Neural cell (in vitro differentiated cells): ENCODE data around the gene IPO11. TPM values are rescaled to one million over a fixed set of nuclear protein-coding genes. Genes with fewer than 3 reads are reported as not detected.
"Not testable (repeated sequence)": the region's sequence is repeated elsewhere in the genome, so short reads cannot be mapped to it uniquely, and the experiment has no call there.

Experiments used
- H2AFZ ChIP-seq: fragments of 200-600, 300-800 bp; sonication (generic), shearing (Covaris generic); 2 replicates; pipeline ENCODE4 v1.6.0; 2014; ENCODE audit warnings: low read depth, mild to moderate bottlenecking, antibody characterized with exemption, low read length, moderate library complexity
- H3F3A ChIP-seq: fragments of 200-600 bp; shearing (Covaris generic); 2 replicates; pipeline ENCODE4 v1.6.1; 2016; ENCODE audit warnings: mild to moderate bottlenecking, moderate library complexity, mixed read lengths, antibody characterized with exemption, low read length; ENCODE audit not compliant: insufficient read depth, poor library complexity, severe bottlenecking
- H3K27ac ChIP-seq: fragments of 200-600, 300-800 bp; sonication (generic), shearing (Covaris generic); 2 replicates; pipeline ENCODE4 v1.5.1; 2014; ENCODE audit warnings: mild to moderate bottlenecking, low read length, moderate library complexity
- H3K27me3 ChIP-seq: fragments of 300-800, 200-600 bp; sonication (generic), shearing (Covaris generic); 2 replicates; pipeline ENCODE4 v1.6.0; 2014; ENCODE audit warnings: mild to moderate bottlenecking, low read depth, low read length, moderate library complexity; ENCODE audit not compliant: insufficient read depth
- H3K36me3 ChIP-seq: fragments of 300-800, 200-600 bp; sonication (generic), shearing (Covaris generic); 2 replicates; pipeline ENCODE4 v1.5.1; 2014; ENCODE audit warnings: mild to moderate bottlenecking, antibody characterized with exemption, low read length, moderate library complexity; ENCODE audit not compliant: insufficient read depth
- H3K4me2 ChIP-seq: fragments of 300-800, 200-600 bp; sonication (generic), shearing (Covaris generic); 2 replicates; pipeline ENCODE4 v1.6.0; 2014; ENCODE audit warnings: mild to moderate bottlenecking, low read length
- H3K4me3 ChIP-seq: fragments of 300-800, 200-600 bp; sonication (generic), shearing (Covaris generic); 2 replicates; pipeline ENCODE4 v1.5.1; 2014; ENCODE audit warnings: mild to moderate bottlenecking, low read length, moderate library complexity
- H3K79me2 ChIP-seq: fragments of 200-600 bp; shearing (Covaris generic); replicated peaks from 2 replicates; pipeline ENCODE4 v1.6.0; 2014; ENCODE audit warnings: mild to moderate bottlenecking, low read length, moderate library complexity; ENCODE audit not compliant: insufficient read depth
- H3K9ac ChIP-seq: fragments of 300-800, 200-600 bp; sonication (generic), shearing (Covaris generic); 2 replicates; pipeline ENCODE4 v1.6.1; 2016; ENCODE audit warnings: mild to moderate bottlenecking, low read length, mixed read lengths
- H3K9me2 ChIP-seq: fragments of 200-600 bp; shearing (Covaris generic); 2 replicates; pipeline ENCODE4 v1.6.1; 2016; ENCODE audit warnings: mild to moderate bottlenecking, low read length, mixed read lengths; ENCODE audit not compliant: insufficient read depth
- H3K9me3 ChIP-seq: fragments of 200-600, 300-800 bp; sonication (generic), shearing (Covaris generic); 2 replicates; pipeline ENCODE4 v1.6.1; 2016; ENCODE audit warnings: mild to moderate bottlenecking, mixed run types, low read length, moderate library complexity, mixed read lengths
- H4K20me1 ChIP-seq: fragments of 200-600 bp; shearing (Covaris generic); 2 replicates; pipeline ENCODE4 v1.6.1; 2016; ENCODE audit warnings: mild to moderate bottlenecking, mixed run types; ENCODE audit not compliant: insufficient read depth
- EP300 ChIP-seq: fragments of 450-650 bp; conservative IDR thresholded peaks from 2 replicates; pipeline ENCODE4 v1.6.1; 2014; ENCODE audit warnings: antibody characterized with exemption, mild to moderate bottlenecking, moderate library complexity; ENCODE audit not compliant: poor library complexity, severe bottlenecking
- EZH2 ChIP-seq: fragments of 200-600, 300-800 bp; shearing (Covaris generic), sonication (generic); IDR thresholded peaks from 2 replicates; pipeline ENCODE4 v1.6.1; 2014; ENCODE audit warnings: antibody characterized with exemption, low read length, borderline replicate concordance, mild to moderate bottlenecking; ENCODE audit not compliant: insufficient read depth, poor library complexity, severe bottlenecking
- MXI1 ChIP-seq: fragments of 450-650 bp; conservative IDR thresholded peaks from 2 replicates; pipeline ENCODE4 v1.6.1; 2014; ENCODE audit warnings: antibody characterized with exemption, mild to moderate bottlenecking; ENCODE audit not compliant: poor library complexity, severe bottlenecking
- POLR2AphosphoS5 ChIP-seq: IDR thresholded peaks from 2 replicates; pipeline ENCODE4 v1.6.1; 2012
- RAD21 ChIP-seq: fragments of 450-650 bp; conservative IDR thresholded peaks from 2 replicates; pipeline ENCODE4 v1.6.1; 2014; ENCODE audit warnings: antibody characterized with exemption, mild to moderate bottlenecking, moderate library complexity
- SMC3 ChIP-seq: fragments of 450-650 bp; conservative IDR thresholded peaks from 2 replicates; pipeline ENCODE4 v1.6.1; 2014; ENCODE audit warnings: antibody characterized with exemption, mild to moderate bottlenecking, moderate library complexity; ENCODE audit not compliant: poor library complexity
- TAF1 ChIP-seq: IDR thresholded peaks from 2 replicates; pipeline ENCODE4 v1.6.1; 2012; ENCODE audit warnings: low read depth
- polyA plus RNA-seq: library from polyadenylated mRNA; depleted of rRNA; stranded (reverse); fragments of >200 nt; gene quantifications from 2 replicates; pipeline ENCODE4 v1.2.3, GENCODE V29; 2014
- small RNA-seq, 3 experiments: library from RNA; depleted of rRNA; stranded (forward); fragments of <200 nt; gene quantifications; one replicate each; pipeline ENCODE3, GENCODE V24; 2012
- TF ChIP-seq, protein P1 (sequence below): IDR thresholded peaks from 2 replicates; pipeline ENCODE4 v1.6.1; 2012; ENCODE audit warnings: borderline replicate concordance
- TF ChIP-seq, protein P2 (sequence below): fragments of 450-650 bp; IDR thresholded peaks from 2 replicates; pipeline ENCODE4 v1.5.1; 2014; ENCODE audit warnings: antibody characterized with exemption, mild to moderate bottlenecking, moderate library complexity; ENCODE audit not compliant: poor library complexity, severe bottlenecking

IPO11 gene
- polyA plus RNA-seq, 1 donor from 2014 or later, result 12.5 TPM

DNA sequence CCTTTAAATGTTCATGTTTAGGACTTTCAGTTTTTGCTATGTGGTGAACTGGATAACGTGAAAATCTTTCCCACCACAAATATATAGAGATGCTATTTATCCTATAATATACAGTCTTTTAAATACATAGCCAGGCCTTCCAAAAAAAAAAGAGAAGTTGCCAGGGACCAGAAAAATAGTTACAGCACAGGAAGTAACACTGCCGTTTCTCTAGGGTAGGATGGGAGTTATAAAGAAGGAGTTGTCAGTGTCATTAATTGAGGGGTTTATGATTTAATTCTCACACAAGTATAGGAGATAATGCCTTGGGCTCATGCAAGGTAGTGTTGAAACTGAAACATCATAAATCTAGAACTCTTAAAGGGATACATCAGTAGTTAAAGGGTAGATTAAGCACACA is 250.0 kb downstream of the IPO11 start:
- Histone ChIP-seq H2AFZ (no peak overlapping the region), H3K9me3 (peaks cover 4% of the 10 kb centered on the region), H3K4me3 (no peak overlapping the region), H3K27ac (no peak overlapping the region), H3K27me3 (no peaks in the 10 kb centered on the region), H3K36me3 (no peaks in the 10 kb centered on the region), H3K9ac (no peak overlapping the region), H3K9me2 (no peaks in the 10 kb centered on the region), H3K4me2 (no peak overlapping the region), H4K20me1 (no peaks in the 10 kb centered on the region), H3K79me2 (no peaks in the 10 kb centered on the region), H3F3A (no peaks in the 10 kb centered on the region)
- no peak for TF ChIP-seq MXI1
- TF ChIP-seq RAD21, result no peak

DNA sequence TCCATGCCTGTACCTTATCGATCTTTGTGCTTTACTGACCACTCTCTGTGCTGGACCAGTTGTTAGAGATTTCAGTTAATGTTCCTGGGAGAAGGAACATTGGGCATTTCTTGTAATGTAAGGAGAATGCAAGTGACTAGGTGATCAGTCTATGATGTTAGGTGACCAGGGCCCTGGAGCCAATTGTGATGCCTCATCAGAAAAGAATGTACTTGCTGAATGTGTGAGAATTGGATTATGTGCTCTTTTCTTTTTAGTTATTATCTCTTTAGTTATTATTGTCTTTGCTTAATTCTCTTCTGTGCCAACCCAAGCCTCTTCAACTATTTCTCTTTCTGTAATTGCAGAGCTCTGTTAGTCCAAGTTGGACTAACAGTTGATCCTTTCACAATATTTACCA is 258.9 kb downstream of the IPO11 start:
- Histone ChIP-seq H3K9me2 (no peaks in the 10 kb centered on the region), H3K4me3 (no peak overlapping the region), H3K27ac (no peak overlapping the region), H3K27me3 (no peaks in the 10 kb centered on the region), H3K79me2 (no peaks in the 10 kb centered on the region), H3K4me2 (no peak overlapping the region), H3K36me3 (no peaks in the 10 kb centered on the region), H2AFZ (no peak overlapping the region), H3F3A (no peaks in the 10 kb centered on the region), H3K9me3 (no peaks in the 10 kb centered on the region), H4K20me1 (no peaks in the 10 kb centered on the region), H3K9ac (no peak overlapping the region)
- TF ChIP-seq, protein P1, sequence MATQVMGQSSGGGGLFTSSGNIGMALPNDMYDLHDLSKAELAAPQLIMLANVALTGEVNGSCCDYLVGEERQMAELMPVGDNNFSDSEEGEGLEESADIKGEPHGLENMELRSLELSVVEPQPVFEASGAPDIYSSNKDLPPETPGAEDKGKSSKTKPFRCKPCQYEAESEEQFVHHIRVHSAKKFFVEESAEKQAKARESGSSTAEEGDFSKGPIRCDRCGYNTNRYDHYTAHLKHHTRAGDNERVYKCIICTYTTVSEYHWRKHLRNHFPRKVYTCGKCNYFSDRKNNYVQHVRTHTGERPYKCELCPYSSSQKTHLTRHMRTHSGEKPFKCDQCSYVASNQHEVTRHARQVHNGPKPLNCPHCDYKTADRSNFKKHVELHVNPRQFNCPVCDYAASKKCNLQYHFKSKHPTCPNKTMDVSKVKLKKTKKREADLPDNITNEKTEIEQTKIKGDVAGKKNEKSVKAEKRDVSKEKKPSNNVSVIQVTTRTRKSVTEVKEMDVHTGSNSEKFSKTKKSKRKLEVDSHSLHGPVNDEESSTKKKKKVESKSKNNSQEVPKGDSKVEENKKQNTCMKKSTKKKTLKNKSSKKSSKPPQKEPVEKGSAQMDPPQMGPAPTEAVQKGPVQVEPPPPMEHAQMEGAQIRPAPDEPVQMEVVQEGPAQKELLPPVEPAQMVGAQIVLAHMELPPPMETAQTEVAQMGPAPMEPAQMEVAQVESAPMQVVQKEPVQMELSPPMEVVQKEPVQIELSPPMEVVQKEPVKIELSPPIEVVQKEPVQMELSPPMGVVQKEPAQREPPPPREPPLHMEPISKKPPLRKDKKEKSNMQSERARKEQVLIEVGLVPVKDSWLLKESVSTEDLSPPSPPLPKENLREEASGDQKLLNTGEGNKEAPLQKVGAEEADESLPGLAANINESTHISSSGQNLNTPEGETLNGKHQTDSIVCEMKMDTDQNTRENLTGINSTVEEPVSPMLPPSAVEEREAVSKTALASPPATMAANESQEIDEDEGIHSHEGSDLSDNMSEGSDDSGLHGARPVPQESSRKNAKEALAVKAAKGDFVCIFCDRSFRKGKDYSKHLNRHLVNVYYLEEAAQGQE, result no peak
- no peak for TF ChIP-seq RAD21
- TF ChIP-seq EZH2, result no peak
- no peak for TF ChIP-seq EP300
- no peak for TF ChIP-seq TAF1
- TF ChIP-seq MXI1, result no peak
- TF ChIP-seq, protein P2, sequence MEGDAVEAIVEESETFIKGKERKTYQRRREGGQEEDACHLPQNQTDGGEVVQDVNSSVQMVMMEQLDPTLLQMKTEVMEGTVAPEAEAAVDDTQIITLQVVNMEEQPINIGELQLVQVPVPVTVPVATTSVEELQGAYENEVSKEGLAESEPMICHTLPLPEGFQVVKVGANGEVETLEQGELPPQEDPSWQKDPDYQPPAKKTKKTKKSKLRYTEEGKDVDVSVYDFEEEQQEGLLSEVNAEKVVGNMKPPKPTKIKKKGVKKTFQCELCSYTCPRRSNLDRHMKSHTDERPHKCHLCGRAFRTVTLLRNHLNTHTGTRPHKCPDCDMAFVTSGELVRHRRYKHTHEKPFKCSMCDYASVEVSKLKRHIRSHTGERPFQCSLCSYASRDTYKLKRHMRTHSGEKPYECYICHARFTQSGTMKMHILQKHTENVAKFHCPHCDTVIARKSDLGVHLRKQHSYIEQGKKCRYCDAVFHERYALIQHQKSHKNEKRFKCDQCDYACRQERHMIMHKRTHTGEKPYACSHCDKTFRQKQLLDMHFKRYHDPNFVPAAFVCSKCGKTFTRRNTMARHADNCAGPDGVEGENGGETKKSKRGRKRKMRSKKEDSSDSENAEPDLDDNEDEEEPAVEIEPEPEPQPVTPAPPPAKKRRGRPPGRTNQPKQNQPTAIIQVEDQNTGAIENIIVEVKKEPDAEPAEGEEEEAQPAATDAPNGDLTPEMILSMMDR, result no peak
- TF ChIP-seq SMC3, result no peak
- no peak for TF ChIP-seq POLR2AphosphoS5

DNA sequence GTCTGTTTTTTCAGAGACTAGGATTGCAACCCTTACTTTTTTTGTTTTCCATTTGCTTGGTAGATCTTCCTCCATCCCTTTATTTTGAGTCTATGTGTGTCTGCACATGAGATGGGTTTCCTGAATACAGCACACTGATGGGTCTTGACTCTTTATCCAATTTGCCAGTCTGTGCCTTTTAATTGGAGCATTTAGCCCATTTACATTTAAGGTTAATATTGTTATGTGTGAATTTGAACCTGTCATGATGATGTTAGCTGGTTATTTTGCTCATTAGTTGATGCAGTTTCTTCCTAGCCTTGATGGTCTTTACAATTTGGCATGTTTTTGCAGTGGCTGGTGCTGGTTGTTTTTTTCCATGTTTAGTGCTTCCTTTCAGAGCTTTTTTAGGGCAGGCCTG is 264.0 kb downstream of the IPO11 start:
- not testable (repeated sequence) for H3K27ac ChIP-seq, H3K9me2 ChIP-seq, H2AFZ ChIP-seq, H3K4me3 ChIP-seq, H3K27me3 ChIP-seq, H3K4me2 ChIP-seq, H4K20me1 ChIP-seq, H3F3A ChIP-seq, H3K79me2 ChIP-seq, H3K9me3 ChIP-seq, H3K9ac ChIP-seq, H3K36me3 ChIP-seq

Small RNA genes lying within 50 kb of the gene (small RNA-seq; reads per million reads assigned to genes)
- gene CKS1BP3 (0 reads per million in 3 experiments), gene RNU6-661P (0 reads per million in 3 experiments)

Other genes with a start within 250 kb of the IPO11 start
- gene KIF2A, start 106.6 kb upstream of the IPO11 start, polyA plus RNA-seq, result 68.4 and 72.0 TPM in 2 replicates
- 15.2 and 20.0 TPM in 2 replicates for gene DIMT1, start 8.9 kb upstream of the IPO11 start, polyA plus RNA-seq
- gene LRRC70, start 166.1 kb downstream of the IPO11 start, polyA plus RNA-seq, result 1.5 and 2.2 TPM in 2 replicates